GM18907 (cell line): ENCODE results near the gene SPTBN5.

Experiments used
- ATAC-seq: cut with Tn5 transposase; IDR thresholded peaks from one replicate; pipeline ENCODE4 v1.9.1; 2021; ENCODE audit warnings: mild to moderate bottlenecking, moderate library complexity; ENCODE audit not compliant: unreplicated experiment

The SPTBN5 gene

DNA sequence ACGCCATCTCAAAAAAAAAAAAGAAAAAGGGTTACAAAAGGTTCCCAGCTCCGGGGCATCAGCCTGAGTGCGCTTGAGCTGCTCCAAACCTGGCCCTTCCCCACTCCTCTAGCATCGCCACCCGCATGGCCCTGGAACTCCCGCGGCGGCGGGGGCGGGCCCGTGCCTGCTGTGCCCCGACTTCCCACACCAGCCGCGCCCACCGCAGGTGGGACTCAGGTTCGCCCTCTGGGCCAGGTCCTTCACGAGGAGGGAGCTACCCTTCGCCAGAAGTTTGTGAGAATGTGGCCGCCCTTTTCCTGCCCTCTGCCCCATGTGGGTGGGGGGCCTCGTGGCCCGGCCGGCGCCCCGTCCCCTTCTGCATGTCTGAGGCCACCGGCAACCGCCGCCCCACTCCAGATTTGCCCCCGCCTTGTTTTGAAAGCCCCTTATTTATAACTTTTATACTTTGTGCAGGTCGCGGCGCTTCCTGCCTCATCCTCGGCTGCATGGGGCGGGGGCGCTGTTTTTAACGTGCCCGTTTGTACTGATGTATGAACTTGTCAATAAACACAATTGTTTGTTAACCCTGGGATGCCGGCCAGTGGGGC lies 66.5 kb downstream of the SPTBN5 start:
- peak; percentile 6 for ATAC-seq

DNA sequence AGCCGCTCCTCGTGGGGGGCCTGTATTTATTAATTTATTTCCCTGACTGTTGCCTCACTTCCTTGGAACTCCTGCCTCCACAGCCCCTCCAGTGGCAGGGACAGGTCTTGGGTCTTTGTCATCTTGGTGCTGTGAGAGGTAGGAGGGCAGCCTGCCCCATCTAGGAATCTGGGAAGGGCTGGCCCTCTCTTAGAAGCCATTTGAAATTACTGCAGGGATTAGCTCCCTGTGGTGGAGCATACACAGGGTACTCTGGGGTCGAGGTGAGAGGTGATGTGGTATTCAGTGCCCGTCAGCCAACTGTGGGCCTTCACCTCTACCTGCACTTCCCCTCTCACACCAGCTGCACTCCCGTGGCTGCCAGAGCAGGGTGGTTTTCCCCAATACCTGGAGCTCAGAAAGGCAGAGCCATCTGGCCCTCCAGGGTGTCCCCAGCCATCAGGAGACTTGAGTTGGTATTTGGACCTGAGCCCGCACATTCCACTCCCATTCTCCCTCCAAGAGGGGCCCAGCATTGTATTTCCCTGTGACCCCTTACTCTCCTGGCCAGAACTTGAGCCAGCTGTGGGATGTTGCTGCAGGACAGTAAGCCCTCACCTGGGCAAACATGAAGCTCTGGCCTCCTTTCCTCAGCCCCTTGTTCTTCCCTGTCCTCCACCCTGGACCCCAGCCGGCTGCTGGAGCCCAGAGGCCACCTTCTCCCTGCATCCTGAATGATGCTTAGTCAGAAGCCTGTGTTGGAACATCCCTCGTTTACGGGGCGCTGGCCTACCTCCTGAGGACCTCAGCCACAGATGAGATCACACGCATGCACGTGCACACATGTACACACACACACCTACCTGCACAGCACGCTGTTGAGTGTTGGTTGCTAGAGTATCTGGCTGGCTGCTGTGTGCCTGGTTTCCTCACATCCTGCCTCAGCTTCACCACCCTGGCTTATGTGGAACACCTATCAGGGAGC lies 68.0 kb downstream of the SPTBN5 start:
- no peak for ATAC-seq

DNA sequence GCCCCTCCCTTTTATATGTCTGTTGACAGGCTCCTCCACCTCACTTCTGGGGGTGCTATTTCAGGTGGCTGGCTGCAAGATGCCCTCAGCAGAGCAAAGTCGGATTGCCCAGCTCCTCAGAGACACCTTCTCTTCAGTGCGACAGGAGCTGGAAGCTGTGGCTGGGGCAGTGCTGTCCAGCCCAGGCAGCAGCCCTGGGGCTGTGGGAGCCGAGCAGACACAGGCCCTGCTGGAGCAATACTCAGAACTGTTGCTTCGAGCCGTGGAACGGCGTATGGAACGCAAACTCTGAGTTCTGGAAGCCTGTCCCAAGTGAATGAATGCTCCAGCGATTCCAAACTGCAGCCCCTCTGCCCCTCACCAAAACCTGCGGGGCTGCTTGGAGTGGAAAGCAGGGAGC lies 68.7 kb downstream of the SPTBN5 start:
- ATAC-seq, result no peak

DNA sequence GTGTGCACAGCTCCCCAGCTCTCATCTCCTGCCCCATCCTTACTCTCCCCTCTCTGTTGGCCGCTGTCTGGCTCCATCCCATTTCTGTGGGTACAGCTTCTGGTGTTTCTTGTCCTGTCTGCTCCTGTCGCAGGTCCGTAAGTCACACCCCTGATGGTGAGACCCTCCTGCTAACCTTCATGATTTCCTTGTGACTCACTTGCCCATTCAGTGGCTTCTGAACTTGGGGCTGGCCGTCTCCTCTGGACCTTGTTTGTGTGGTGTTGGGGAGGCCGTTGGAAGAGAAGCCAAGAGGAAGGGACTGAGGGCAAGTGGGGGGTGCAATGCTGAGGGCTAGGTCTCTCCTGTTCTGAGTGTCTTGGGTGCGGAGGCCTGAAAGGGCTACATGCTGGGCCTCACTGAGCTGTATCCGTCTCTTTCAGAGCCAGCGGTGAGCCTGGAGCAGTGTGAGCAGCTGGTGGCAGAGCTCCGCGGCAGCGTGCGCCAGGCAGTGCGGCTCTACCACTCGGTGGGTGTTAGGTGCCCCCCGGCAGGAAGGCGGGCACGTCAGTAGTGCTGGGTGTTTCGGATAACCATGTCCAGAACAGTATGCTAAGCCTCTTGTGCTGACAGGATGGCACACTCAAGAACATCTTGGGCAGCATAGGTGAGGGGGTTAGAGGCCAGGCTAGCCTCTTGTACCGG lies 69.6 kb downstream of the SPTBN5 start:
- no peak for ATAC-seq

DNA sequence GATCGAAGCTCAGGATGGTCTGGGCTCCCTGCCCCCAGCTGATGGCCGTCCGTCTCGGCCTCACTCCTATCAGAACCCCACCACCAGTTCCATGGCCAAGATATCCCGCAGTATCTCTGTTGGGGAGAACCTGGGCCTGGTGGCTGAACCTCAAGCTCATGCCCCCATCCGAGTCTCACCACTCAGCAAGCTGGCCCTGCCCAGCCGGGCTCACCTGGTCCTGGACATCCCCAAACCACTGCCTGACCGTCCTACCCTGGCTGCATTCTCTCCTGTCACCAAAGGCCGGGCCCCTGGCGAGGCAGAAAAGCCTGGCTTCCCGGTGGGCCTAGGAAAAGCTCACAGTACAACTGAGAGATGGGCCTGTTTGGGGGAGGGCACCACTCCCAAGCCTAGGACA lies 70.4 kb downstream of the SPTBN5 start:
- ATAC-seq, result no peak

DNA sequence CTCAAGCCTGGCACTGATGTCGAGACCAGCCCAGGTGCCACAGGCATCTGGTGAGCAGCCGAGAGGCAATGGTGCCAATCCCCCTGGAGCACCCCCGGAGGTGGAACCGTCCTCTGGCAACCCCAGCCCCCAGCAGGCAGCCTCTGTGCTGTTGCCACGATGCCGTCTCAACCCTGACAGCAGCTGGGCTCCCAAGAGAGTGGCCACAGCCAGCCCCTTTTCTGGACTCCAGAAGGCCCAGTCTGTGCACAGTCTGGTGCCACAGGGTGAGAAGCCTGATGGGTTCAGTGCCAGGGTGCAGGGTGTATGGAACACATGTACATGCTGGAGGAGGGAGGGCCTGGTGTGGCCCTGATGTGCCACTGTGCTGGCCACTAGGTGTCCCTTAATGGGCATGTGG lies 70.9 kb downstream of the SPTBN5 start:
- no peak for ATAC-seq

DNA sequence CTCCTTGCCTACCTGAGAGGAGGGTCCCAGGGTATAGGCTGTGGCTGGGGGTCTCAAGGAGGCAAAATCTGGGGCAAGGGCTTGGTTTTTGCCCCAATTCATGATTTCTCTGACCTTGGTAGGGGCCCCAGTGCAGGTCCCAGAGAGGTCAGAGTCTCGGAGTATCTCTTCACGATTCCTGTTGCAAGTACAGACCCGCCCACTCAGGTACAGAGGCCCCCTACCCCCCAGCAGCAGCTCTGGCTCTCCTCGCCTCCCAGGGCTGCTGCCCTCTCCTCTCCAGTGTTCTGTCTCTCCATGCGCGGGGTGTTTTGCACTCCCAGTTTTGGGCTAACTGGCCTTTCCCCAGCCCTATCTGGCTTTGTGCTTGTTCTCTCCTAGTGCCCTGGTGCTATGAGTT lies 71.4 kb downstream of the SPTBN5 start:
- no peak for ATAC-seq

DNA sequence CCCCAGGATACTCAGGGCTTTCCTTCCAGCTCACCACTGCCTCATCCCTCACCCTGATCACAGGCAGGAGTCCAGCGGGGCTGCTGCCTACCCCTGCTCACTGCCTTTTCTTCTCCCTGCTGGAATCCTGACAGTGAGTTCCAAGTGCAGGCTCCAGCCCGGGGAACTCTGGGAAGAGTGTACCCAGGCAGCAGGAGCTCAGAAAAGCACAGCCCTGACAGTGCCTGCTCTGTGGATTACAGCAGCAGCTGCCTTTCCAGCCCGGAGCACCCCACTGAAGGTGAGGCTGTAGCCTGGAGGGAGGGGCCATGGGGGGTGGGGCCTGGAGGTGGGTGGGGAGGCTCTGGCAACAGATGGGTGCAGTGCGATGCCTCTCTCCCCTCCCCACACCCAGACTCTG lies 72.0 kb downstream of the SPTBN5 start:
- no peak for ATAC-seq

DNA sequence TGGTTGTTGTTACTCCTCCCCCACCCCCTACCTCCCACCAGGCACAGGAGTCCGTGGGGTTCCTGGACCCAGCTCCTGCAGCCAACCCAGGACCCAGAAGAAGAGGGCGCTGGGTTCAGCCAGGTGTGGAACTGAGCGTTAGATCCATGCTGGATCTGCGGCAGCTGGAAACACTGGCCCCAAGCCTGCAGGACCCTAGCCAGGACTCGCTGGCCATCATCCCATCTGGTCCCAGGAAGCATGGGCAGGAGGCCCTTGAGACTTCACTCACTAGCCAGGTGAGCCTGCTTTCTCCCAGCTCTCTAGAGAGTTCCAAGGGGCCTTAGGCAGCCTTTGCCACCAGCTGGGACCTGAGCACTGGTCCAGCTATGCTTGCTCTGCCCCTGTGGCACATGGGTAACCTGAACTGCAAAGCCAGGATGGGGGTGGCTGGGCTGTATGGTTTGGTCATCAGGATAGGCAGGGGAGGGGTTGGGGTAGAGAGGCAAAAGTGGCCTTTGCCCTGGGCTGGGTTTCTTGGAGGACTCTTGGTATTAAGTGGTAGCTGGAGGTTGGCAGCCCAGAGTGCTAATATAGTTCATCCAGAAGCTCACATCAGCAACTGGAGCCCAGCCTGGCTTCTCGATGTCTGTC lies 72.9 kb downstream of the SPTBN5 start:
- no peak for ATAC-seq

DNA sequence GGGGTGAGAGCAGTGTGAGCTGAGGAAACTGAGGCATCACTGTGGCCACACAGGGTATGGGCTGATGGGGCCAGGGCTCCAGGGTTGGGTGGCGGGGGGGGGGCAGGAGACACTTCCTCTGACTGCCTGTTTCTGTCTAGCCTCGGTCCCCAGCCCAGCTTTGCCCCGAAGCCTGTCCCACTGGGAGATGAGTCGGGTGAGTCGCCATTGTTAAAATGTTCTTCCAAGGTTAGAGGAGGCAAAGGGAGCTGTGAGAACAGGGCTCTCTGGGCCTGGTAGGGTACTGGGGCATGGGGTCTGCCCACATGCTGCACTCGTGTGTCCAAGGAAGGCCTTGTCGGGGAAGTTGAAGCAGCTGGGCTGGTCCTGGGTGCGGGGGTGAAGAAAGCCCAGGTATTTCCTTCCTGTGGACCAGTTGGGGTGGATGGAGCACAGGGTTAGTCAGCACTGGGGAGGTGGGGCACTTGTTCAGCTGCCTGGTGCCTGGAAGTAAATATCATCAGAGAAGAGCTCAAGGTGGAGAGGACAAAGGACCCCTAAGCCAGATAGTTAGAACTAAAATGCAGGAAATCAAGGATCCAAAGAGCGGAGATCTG lies 74.3 kb downstream of the SPTBN5 start:
- ATAC-seq, result no peak

DNA sequence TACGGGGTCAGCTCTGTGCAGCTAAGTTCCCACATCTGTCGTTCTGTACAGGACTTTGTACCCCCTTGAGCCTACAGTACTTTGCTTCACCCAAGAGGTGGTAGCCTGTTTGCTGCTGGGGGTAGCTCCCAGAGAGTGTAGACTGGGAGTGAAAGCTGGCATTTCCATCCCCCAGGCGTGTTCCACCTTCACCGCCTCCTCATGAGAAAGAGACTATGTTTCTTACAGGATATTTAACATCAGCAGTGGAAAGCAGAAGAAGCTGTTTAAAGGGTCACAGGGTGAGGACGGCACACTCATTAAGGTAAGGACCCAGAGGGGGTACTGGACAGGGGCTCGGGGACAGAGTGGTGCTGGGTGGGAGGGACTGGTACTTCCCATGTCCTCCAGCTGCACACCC lies 76.1 kb downstream of the SPTBN5 start:
- ATAC-seq, result no peak

DNA sequence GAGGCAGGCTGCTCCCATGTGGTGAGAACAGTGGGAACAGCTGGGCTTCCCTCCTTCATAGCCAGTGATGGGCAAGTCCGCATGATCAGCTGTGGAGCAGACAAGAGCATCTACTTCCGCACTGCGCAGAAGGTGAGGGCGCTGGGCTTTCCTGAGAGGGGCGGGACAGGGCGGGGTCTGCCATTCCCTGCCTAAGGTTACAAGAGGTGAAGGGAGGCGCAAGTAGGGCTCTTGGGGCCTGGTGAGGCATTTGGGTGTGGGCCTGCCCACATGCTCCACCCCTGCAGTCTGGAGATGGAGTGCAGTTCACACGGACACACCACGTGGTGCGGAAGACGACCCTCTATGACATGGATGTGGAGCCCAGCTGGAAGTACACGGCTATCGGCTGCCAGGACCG lies 76.5 kb downstream of the SPTBN5 start:
- no peak for ATAC-seq

DNA sequence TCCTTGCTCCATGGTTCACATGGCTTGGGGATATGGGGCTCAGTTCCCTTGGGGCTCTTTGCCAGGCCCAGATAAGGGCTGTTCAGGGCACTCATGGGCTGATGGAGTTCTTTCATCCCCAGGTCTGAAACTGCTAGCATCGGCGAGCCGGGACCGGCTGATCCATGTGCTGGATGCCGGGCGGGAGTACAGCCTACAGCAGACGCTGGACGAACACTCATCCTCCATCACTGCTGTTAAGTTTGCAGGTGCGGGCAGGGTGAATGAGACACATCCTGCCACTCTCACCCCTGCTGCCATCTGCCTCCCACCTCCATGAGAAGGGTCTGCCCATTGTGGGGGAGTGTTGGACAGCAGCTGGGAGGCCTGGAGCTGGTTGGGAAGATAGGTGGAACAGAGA lies 77.1 kb downstream of the SPTBN5 start:
- no peak for ATAC-seq

DNA sequence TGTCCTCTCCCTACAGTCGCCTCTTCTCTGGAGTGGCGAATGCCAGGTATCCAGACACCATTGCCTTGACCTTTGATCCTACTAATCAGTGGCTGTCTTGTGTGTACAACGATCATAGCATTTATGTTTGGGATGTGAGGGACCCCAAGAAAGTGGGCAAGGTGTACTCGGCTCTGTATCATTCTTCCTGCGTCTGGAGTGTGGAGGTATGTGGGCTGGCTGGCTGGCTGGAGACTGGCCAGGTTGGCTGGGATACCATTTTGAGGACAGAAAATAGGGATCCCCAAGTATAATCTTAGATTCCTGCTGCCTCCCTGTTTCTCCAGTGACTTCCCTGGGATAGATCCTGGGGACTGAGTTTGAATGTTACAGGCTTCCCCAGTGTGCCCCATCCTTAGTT lies 79.3 kb downstream of the SPTBN5 start:
- no peak for ATAC-seq

DNA sequence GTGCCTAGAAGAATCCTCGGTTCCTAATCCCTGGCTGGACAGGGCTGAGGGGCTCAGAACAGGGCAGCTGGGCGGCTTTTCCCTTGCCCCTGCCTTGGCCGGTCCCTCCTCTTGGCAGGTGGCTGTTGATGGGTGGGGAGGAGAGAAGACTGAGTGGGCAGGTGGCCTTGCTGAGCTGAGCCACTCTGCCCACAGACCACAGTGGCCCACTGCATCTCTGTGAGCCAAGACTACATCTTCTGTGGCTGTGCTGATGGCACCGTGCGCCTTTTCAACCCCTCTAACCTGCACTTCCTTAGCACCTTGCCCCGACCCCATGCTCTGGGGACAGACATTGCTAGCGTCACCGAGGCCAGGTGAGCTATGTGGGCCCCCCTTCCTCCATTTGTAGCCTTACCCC lies 80.4 kb downstream of the SPTBN5 start:
- ATAC-seq, result no peak

DNA sequence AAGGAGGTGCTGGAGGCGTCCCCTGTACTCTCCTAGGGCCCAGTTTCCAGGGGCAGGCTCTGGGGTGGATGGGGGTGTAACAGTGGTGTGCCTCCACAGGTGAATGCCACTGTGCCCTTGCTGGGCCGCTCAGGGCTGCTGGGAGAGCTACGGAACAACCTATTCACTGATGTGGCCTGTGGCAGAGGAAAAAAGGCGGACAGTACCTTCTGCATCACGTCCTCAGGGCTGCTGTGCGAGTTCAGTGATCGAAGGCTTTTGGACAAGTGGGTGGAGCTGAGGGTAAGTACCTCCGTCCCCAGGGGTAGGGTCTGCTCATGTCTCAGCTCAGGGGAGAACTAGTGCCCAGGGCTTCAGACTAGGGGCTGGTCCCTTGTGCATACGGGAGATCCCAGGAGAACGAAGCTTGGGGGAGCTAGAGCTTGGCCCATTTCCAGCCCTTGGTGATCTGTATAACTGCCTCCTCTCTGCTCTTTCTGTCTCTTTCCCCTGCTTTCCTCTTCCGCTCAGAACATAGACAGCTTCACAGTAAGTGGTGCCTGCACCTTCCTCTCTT lies 81.0 kb downstream of the SPTBN5 start:
- no peak for ATAC-seq

DNA sequence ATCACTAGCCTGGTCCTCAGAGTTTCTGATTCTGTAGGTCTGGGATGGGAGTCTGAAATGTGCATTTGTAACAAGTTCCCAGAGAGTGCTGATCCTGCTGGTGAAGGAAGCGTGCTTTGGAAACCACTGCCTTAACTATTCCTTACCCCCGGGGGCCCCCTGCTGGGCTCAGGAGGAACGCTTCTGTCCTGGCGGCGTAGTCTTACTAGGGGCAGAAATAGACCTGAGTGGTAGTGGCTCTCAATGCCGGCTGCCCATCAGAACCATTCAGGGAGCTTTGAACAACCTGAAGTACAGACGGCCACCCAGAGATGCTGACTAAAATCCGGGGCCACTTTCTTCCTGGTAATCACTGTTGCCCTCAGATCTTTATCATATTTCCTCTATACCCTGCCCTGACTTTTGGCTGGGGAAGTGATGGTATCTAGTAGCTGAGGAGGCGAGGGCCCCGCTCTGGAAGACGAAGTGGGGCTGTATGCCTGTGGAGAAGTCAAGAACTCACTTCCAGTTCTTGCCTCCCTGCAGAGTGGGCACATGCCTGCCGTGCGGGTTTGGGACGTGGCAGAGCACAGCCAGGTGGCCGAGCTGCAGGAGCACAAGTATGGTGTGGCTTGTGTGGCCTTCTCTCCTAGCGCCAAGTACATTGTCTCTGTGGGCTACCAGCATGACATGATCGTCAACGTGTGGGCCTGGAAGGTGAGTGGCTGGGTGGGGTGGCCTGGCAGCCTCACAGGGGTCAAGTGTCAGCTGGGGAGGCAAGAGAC lies 82.2 kb downstream of the SPTBN5 start:
- peak; percentile 70 for ATAC-seq

DNA sequence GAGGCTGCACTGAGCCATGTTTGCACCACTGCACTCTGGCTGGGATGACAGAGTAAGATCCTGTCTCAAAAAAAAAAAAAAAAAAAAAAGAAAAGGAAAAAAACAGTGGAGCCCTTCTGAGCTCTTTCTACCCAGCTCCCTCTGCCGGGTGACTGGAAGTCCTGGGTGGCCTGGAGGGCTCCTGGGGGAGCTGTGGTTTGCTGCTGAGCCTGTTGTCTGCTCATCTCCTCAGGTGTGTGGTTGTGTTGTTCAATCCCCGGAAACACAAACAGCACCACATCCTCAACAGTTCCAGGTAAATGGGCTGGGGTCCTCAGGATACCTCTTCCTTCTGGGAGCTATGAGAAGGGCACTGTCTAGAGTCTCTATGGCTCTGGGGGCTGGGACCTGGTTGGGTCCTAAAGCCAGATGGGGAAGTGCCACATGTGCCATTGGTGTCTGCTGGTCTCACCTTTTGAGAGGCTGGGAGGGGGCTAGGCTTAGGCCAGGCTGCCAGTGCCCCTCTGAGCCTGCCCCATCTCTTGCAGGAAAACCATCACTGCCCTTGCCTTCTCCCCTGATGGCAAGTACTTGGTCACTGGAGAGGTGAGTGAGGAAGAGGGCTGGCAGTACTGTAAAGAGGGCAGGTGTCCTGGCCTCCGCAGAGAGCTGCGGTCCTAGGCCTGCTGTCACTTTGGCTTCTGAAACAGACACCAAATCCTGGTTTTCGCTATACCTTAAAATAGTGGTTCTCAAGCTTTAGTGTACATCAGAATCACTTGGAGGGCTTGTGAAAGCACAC lies 83.0 kb downstream of the SPTBN5 start:
- ATAC-seq, result no peak

DNA sequence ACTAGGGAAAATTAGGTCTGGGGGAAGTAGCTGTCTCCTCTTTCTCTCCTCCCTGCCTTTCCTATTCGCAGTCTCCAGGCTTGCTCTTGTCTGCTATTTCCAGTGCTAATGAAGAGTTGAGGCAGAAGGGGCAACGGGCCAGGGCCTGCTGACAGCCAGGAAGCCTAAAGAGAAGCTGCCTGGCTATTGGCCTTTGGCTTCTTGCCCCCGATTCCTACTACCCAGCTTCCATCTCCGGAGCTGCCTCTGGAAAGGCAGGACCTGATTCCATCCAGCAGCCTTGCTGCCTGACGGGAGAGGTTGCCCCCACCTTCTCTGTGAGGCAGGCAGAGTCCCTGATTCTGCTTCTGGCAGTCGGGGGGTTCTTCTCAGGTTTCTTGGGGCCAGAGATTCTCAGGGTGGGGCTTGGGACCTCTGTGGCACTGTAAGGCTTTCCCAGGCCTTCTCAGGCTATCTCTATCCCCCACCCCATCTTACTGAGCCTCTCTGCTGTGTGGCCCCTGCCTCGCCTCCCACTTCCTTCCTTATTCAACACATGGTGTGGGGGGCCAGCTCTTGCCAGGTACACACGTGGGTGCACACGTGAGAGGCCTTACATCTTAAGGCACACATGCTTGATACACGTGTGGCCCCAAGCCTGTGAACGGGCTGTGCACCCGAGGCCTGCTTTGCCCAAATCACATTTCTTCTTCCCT lies 84.2 kb downstream of the SPTBN5 start:
- ATAC-seq, result no peak
